ENCODE data around the gene ZNF200.
"Not testable (repeated sequence)": the region's sequence is repeated elsewhere in the genome, so short reads cannot be mapped to it uniquely, and the experiment has no call there.

The ZNF200 gene

DNA sequence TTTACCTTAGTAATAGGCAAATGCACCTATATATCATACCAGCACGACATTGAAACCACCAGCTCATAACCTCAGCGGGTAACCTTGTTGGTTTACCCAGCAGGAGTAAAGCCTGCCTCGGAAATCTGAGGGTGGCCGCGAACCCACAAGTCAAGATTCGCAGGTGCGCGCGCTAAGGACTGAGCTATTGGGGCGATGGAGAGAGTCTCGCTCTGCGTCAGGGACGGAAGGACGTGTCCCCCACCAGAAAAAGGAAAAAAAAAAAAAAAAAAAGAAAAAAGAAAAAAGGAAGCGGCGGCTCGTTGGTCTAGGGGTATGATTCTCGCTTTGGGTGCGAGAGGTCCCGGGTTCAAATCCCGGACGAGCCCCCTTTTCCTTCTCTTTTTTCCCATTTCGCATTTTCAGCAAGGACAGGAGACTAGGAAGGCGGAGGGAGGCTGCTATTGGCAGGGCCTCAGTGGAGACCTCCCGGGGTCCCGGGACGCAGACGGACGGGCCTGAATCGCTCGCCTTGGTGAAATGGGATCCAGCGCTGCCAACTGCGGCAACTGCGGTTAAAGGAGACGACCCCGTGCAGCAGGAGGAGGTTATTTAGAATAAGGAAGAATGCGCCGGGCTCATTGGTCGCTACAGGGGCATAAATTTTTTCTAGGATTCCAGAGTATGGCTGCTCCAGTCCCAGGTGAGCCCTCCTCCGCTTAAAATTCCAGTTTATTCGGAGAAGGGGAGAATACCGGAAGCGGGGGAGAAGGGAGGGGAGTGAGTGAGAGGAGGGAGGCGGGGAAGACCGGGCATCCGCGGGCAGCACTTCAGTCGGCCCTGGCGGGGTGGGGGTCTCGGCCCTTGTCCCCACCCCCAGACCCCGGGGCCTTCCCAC is 46.9 kb downstream of the ZNF200 start, which contains the start of gene OR1F1:
Gene OR1F1, plus strand, starts transcription at position 407 of the 877 bp plus-strand sequence.
- peak; percentile 73 for DNase-seq (ENCODE audit: low read depth)
- peak within 1 kb of the TSS; percentile 76 for H3K4me3 ChIP-seq (ENCODE audit: control insufficient read depth, low read depth, low read length)
- TF ChIP-seq, protein P1, sequence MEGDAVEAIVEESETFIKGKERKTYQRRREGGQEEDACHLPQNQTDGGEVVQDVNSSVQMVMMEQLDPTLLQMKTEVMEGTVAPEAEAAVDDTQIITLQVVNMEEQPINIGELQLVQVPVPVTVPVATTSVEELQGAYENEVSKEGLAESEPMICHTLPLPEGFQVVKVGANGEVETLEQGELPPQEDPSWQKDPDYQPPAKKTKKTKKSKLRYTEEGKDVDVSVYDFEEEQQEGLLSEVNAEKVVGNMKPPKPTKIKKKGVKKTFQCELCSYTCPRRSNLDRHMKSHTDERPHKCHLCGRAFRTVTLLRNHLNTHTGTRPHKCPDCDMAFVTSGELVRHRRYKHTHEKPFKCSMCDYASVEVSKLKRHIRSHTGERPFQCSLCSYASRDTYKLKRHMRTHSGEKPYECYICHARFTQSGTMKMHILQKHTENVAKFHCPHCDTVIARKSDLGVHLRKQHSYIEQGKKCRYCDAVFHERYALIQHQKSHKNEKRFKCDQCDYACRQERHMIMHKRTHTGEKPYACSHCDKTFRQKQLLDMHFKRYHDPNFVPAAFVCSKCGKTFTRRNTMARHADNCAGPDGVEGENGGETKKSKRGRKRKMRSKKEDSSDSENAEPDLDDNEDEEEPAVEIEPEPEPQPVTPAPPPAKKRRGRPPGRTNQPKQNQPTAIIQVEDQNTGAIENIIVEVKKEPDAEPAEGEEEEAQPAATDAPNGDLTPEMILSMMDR (conservative IDR thresholded peaks at IDR 0.05; ENCODE audit: control insufficient read depth, insufficient read depth, low read depth, low read length): no peak

DNA sequence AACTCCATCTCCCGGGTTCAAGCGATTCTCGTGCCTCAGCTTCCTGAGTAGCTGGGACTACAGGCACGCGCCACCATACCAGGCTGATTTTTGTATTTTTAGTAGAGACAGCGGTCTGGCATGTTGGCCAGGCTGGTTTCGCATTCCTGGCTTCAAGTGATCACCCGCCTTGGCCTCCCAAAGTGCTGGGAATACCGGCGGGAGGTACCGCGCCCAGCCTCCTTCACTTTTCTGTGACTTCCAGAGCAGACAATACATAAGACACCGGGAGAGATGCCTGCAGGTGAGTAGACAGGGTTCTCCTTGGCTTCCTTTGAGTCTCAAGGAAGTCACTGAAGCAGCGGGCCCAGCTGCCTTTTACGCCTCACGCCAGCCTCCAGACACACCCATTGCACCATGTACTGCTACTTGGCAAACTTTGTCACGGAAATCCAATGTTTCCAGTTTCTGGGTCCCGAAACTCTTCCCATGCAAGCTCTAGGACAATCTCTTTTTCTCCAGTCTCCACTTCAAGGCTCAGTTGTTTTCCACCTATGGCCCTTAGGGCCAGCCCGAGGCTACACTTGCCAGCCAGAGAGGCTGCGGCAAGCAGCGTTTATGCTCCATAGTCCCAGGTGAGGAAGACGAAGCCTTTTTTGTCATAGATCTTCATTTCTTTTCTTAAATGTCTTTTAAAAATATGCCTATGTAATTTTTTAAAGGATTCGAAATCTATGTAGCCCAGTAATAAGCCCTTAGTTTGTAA is 47.8 kb downstream of the ZNF200 start:
- H3K4me3 ChIP-seq (ENCODE audit: control insufficient read depth, low read depth, low read length): no peak overlapping the region
- no peak for DNase-seq (ENCODE audit: low read depth)
- TF ChIP-seq, protein P1 (conservative IDR thresholded peaks at IDR 0.05; ENCODE audit: control insufficient read depth, insufficient read depth, low read depth, low read length): no peak

DNA sequence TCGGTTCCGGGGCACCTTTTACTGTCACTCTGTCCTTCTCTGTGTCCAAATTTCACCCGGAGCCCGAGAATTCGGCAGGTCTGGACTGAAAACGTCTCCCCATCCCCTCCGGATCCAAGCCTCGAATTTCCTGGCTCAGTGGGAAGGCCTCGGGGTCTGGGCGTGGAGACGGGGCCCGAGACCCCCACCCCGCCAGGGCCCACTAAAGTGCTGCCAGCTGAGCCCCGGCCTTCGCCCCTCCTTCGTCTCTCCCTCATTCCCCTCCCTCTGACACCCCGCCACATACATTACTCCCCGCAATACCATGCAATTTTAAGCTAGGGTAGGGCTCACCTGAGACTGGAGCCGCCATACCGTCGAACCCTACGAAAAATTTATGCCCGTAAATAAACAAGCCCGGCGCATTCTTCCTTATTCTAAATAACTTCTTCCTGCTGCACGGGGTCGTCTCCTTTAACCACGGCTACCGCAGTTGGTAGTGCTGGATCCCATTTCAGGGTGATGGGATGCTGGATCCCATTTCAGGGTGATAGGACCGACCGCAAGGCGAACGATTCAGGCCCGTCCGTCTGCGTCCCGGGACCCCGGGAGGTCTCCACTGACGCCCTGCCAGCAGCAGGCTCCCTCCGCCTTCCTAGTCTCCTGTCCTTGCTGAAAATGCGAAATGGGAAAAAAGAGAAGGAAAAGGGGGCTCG is 51.4 kb downstream of the ZNF200 start:
- DNase-seq (ENCODE audit: low read depth): no peak
- peak overlapping the region; percentile 65 for H3K4me3 ChIP-seq (ENCODE audit: control insufficient read depth, low read depth, low read length)

DNA sequence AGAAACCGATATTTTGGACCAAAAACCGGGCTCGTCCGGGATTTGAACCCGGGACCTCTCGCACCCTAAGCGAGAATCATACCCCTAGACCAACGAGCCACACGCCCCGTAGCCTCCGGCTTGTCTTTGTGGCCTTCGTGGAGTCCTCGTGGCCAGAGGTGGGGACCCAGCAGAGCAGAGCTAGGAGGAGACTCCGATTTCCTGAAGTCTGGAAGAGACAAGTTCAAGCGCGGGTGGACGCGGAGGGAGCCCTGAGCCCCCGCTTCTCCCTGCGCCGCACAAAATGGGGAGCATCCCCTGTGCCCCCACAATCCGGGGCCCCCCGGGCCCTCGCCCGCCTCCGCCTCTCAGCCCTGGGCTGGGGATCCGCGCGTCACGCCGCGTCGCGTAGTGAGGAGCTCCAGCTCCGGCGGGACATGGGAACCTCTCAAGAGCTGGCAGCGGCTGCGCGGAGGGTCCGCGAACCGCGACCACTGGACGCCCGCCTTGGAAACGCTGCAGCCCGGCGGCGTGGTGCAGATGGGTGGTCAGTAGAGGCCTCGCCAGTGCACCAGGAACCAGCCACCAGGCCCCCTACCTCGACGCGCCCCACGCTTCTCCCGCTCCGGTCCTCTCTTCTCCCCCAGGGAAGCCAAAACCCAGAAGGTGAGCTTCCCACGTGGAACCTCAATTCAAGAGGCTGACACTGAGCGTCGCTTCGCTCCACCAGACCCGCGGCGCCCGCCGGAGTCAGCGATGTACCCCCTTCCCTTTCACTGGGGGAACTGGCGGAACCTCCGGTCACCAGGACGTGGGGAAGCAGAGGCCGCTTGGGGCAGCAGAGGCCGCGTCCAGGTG is 52.1 kb downstream of the ZNF200 start:
- peak; percentile 75 for DNase-seq (ENCODE audit: low read depth)
- TF ChIP-seq, protein P1 (conservative IDR thresholded peaks at IDR 0.05; ENCODE audit: control insufficient read depth, insufficient read depth, low read depth, low read length): no peak

More for the DNA sequence above, 51.4 kb downstream of the ZNF200 start:
- TF ChIP-seq, protein P1 (conservative IDR thresholded peaks at IDR 0.05; ENCODE audit: control insufficient read depth, insufficient read depth, low read depth, low read length): peak; percentile 13

DNA sequence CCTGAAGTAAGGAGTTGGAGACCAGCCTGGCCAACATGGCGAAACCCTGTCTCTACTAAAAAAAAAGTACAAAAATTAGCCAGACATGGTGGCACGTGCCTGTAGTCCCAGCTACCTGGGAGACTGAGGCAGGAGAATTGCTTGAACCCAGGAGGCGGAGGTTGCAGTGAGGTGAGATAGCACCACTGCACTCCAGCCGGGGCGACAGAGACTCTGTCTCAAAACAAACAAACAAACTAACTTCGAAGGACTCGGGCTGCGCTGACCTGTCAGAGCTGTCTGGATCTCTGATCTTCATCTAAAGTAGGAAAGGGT is 52.7 kb downstream of the ZNF200 start:
- not testable (repeated sequence) for H3K4me3 ChIP-seq (ENCODE audit: control insufficient read depth, low read depth, low read length); DNase-seq (ENCODE audit: low read depth)

More for the DNA sequence above, 52.1 kb downstream of the ZNF200 start:
- H3K4me3 ChIP-seq (ENCODE audit: control insufficient read depth, low read depth, low read length): peak overlapping the region; percentile 65

DNA sequence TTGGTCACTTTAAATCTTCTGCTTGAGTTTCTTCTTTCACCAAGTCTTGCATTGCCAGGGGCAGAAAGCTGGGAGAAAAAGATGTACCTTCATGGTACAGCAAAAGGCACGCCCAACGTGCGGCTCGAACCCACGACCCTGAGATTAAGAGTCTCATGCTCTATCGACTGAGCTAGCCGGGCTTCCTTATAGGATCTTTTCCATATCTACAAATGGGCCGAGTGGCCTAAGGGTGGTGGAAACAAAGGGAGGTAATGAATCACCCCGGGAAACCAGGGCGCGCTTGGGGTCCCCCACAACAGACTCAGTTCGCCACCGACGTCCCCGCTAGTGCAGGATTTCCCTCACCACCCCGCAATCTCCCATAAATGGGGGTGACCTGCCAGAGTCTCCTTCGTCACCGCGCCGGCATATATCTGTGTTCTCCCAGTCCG is 54.5 kb downstream of the ZNF200 start:
- TF ChIP-seq, protein P1 (conservative IDR thresholded peaks at IDR 0.05; ENCODE audit: control insufficient read depth, insufficient read depth, low read depth, low read length): no peak
- peak overlapping the region; percentile 19 for H3K4me3 ChIP-seq (ENCODE audit: control insufficient read depth, low read depth, low read length)
- DNase-seq (ENCODE audit: low read depth): no peak
